ENCODE measurements around the gene POLH. TPM values are rescaled to one million over a fixed set of nuclear protein-coding genes. Genes with fewer than 3 reads are reported as not detected.
"Not testable (repeated sequence)": the region's sequence is repeated elsewhere in the genome, so short reads cannot be mapped to it uniquely, and the experiment has no call there.

POLH gene
- total RNA-seq, 2 experiments from 2014 or later: 65.4 to 91.4 TPM

DNA sequence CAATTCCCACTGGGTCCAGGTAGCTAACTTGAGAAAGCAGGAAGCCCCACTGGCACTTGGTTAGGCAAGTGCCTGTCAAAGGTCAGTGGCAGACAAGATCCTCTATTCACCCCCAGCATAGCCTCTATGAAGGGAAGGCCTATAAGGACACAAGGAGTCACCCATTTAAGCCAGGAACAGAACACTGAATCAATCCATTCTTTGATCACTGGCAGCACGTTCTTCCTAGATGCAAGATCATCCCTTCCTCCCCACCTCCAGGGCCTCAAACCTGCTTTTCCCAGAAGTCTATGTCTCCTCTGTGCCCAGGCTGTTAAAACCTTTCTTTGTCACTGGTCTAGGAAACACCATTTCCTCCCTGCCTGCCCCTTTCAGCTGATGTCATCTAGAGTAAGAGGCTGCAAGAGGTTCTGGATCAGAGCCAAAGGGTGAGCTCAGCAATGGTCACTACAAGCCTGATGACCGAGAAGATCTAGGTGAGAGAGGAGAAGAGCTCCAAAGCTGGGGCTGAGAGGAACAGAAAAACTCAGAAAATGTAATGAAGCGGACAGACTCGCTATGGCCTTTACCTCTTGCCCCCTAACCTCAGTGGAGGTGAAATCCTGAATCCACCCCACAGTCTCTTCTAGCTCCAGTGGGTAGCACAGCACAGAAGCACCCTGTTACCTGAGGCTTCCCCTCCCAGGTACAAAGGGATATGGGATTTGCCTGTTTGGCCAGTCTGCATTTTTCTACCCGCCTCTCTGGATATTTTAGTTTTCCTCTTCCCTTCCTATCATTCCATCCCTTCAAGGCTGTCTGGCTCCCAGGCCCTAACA is 51.2 kb downstream of the POLH start:
- Mint-ChIP-seq H3K36me3 (peaks cover 44% of the 10 kb centered on the region), H3K4me1 (peaks cover 43% of the 10 kb centered on the region), H3K27me3 (no peaks in the 10 kb centered on the region), H3K27ac (peak overlapping the region; percentile 71), H3K9me3 (ENCODE audit: low read depth) (no peaks in the 10 kb centered on the region), H3K4me3 (peak overlapping the region; percentile 100)
- DNase-seq: peak; percentile 61
- no peak for ATAC-seq
- CTCF ChIA-PET: interaction anchor here (1.0 kb wide), 1 partner anchor 52 kb away, joined by 3 read pairs; the partner anchor contains the start of genes POLH and XPO5

DNA sequence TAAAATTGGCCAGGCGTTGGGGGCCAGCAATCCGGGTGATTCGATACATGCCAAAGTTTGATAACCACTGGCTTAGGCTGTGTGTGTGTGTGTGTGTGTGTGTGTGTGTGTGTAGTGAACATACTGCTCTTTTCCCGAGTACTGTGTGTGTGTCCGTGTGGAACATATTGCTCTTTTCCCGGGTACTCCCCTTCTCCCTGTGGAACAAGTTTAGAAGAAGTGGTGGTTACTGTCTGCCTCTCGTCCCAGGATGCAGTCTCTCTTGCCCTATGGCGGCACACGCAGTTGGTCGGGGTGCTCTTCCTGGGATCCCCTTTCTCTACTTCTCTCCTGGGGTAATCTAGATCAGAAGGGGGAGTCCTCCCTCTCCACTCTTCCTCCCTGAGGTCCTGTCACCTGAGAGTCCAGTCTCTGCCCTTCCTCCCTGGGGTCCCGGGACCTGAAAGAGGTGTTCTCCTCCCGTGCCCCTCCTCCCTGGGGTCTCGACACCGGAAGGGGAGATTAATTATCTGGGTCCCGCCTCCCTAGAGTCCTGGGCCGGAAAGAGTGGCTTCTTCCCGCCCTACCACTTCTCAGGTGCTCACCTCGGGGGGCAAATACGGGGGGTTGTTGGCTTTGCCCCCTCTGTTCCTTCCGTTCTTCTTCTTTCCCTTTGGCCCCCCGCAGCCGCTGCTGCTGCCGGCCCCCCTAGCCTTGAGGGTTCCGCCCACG is 52.6 kb downstream of the POLH start:
- Mint-ChIP-seq H3K27me3 (no peaks in the 10 kb centered on the region), H3K9me3 (ENCODE audit: low read depth) (no peaks in the 10 kb centered on the region), H3K4me3 (peak overlapping the region; percentile 100), H3K27ac (peak overlapping the region; percentile 99), H3K4me1 (peaks cover 43% of the 10 kb centered on the region), H3K36me3 (peaks cover 35% of the 10 kb centered on the region)
- CTCF ChIA-PET: interaction anchor here (0.8 to 1.7 kb wide), 5 partner anchors 34 to 623 kb away, joined by 3 to 5 read pairs (median 3); partner anchors contain the start of gene DNPH1
- ATAC-seq (peak; percentile 28), DNase-seq (peak; percentile 81)

DNA sequence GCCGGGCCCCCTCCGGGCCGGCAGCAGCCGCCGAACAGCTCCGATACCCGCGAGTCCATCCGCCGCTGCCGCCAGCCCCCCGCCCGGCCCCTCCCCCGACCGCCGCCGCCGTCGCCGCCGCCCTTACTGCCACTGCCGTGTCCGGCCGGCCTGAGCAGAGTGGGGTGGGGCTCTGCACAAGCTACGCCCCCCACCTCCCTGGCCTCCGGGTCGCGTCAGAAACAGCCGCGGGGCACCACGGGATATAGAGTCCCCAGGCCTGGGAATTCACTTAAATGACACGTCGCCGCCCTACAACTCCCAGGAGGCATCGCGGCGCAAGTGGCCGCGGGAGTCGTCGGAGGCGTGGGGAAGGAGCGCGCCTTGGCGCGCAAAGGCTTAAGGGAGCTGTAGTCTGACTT is 53.1 kb downstream of the POLH start, which contains the start of gene GTPBP2:
GTPBP2 (minus strand) TSS at position 161 of the 401 bp plus-strand sequence; CDS start at position 59, 102 bp downstream.
- peak; percentile 84 for ATAC-seq
- Mint-ChIP-seq H3K27ac (peak within 1 kb of the TSS; percentile 99), H3K27me3 (no peaks in the 10 kb centered on the region), H3K36me3 (peaks cover 33% of the 10 kb centered on the region), H3K4me1 (peaks cover 46% of the 10 kb centered on the region), H3K9me3 (ENCODE audit: low read depth) (no peaks in the 10 kb centered on the region), H3K4me3 (peak within 1 kb of the TSS; percentile 100)
- DNase-seq: peak; percentile 99
- CTCF ChIA-PET: interaction anchor here (0.7 to 1.7 kb wide), 10 partner anchors 9 to 622 kb away, joined by 3 to 8 read pairs (median 3); partner anchors contain the start of genes DNPH1 and VEGFA

DNA sequence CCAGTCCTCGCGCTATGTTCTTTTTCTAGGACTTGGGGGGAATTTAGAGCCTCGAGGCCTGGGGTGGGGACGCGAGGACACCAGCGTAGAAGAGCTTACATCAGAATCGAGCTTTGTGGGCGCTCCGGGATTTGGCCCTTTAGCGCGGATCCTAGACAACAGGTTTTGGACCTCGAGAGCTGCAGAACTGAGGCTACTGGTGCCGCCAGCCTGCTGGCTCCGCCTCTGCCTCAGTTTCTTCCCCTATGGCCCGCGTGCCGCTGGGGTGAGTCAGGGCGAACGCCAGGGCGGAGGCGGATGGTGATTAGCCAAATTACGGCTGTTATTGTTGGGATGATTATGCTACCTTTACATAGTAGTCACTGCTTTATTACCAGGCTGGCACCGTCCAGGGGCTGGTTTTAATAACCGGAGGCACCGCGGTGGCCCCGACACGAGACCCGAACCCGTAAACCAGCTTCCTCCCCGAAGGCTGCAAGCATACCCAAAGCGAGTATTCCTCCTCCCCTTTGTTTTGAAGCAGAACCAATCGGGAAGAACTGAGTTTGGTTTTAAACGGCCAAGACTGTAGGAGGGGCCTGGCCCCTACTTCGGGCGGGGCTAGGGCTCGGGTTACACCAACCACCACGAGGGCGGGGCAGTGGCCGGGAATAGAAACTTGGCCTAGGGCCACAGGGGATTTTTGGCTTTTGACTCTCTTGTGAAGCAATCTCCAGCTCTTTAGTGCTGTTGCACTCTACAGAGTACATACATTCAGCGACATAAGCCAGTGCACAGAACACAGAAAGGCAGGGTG is 53.7 kb downstream of the POLH start:
- peak overlapping the region; percentile 99 for H3K27ac Mint-ChIP-seq
- H3K36me3 Mint-ChIP-seq: peaks cover 29% of the 10 kb centered on the region
- peak; percentile 97 for DNase-seq
- peak overlapping the region; percentile 100 for H3K4me3 Mint-ChIP-seq
- peak; percentile 75 for ATAC-seq
- H3K27me3 Mint-ChIP-seq: no peaks in the 10 kb centered on the region
- peaks cover 46% of the 10 kb centered on the region for H3K4me1 Mint-ChIP-seq
- no peaks in the 10 kb centered on the region for H3K9me3 Mint-ChIP-seq (ENCODE audit: low read depth)
- CTCF ChIA-PET: interaction anchor here (0.6 to 1.7 kb wide), 11 partner anchors 10 to 622 kb away, joined by 3 to 8 read pairs (median 3); partner anchors contain the start of genes DNPH1 and VEGFA

DNA sequence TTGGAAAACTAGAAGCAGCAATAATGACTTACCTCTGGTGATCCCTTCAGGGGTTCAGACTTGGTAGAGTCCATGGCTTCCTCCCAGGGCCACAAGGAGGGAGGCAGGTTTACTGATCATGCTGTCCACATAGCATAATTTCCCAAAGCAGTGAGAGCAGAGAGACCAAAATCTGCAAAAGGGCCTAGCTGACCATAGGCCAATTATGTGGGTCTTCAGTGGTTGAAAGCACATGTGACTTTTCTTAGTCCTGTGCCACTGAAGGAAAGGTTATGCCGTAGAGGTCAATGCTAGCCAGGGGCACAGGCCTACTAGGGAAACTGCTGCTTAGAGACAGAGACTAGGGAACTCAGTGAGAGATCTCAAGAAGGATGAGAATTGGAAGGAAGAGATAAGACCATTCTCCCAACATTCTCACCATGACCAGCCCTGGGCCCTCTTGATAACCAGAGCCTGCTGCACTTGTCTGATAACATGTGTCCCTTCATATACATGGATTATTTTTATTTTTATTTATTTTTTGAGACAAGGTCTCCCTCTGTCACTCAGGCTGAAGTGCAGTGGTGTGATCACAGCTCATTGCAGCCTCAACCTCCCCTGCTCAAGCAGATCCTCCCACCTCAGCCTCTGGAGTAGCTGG is 55.1 kb downstream of the POLH start:
- Mint-ChIP-seq H3K27me3 (no peaks in the 10 kb centered on the region), H3K36me3 (peaks cover 23% of the 10 kb centered on the region), H3K4me1 (peaks cover 50% of the 10 kb centered on the region), H3K9me3 (ENCODE audit: low read depth) (no peaks in the 10 kb centered on the region), H3K27ac (peak overlapping the region; percentile 99), H3K4me3 (peak overlapping the region; percentile 46)
- CTCF ChIA-PET: interaction anchor here (0.9 kb wide), 1 partner anchor 35 kb away, joined by 3 read pairs; no protein-coding TSS in a partner anchor
- ATAC-seq (no peak), DNase-seq (no peak)

DNA sequence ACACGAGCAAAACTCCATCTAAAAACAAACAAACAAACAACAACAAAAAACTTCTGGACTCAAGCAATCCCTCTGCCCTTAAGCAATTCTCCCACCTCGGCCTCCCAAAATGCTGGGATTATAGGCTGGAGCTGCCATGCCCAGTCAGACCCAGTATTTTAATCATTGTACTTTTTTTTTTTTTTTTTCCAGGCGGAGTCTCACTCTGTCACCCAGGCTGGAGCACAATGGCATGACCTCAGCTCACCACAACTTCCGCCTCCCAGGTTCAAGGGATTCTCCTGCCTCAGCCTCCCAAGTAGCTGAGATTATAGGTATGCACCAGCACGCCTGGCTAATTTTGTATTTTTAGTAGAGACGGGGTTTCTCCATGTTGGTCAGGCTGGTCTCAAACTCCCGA is 57.0 kb downstream of the POLH start:
- CTCF ChIA-PET: not testable (repeated sequence)

DNA sequence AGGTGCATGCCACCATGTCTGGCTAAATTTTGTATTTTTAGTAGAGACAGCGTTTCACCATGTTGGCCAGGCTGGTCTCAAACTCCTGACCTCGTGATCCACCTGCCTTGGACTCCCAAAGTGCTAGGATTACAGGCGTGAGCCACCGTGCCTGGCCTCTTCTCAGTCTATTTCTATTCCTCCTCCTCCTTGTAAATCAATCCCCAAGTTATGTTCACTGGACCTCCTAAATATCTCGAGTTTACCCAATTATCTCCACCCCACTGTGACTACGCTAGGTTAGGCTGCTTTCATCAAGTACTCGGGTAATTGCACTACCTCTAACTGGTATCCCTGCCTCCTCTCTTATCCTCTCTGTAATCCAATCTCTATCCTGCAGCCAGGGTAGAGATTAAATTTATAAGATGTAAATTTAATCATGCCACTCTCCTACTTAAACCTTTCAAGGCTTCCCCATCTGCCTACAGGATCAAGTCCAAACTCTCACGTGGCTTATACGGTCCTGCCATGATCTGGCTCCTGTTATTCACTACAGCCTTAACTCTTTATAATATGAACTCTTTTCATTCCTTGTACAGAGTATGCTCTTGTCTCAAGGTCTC is 58.8 kb downstream of the POLH start:
- ATAC-seq (no peak), DNase-seq (no peak)
- peaks cover 53% of the 10 kb centered on the region for H3K4me1 Mint-ChIP-seq
- peak overlapping the region; percentile 94 for H3K27ac Mint-ChIP-seq
- CTCF ChIA-PET: interaction anchor here (1.1 to 1.3 kb wide), 2 partner anchors 11 to 33 kb away, joined by 3 to 5 read pairs; no protein-coding TSS in a partner anchor
- H3K36me3 Mint-ChIP-seq: peaks cover 31% of the 10 kb centered on the region
- no peaks in the 10 kb centered on the region for H3K27me3 Mint-ChIP-seq
- no peaks in the 10 kb centered on the region for H3K9me3 Mint-ChIP-seq (ENCODE audit: low read depth)
- H3K4me3 Mint-ChIP-seq: peak overlapping the region; percentile 96

More for the DNA sequence above, 57.0 kb downstream of the POLH start:
- not testable (repeated sequence) for DNase-seq; H3K27ac Mint-ChIP-seq; H3K9me3 Mint-ChIP-seq (ENCODE audit: low read depth); H3K27me3 Mint-ChIP-seq; ATAC-seq; H3K4me3 Mint-ChIP-seq
- peaks cover 47% of the 10 kb centered on the region for H3K4me1 Mint-ChIP-seq
- H3K36me3 Mint-ChIP-seq: peaks cover 22% of the 10 kb centered on the region

DNA sequence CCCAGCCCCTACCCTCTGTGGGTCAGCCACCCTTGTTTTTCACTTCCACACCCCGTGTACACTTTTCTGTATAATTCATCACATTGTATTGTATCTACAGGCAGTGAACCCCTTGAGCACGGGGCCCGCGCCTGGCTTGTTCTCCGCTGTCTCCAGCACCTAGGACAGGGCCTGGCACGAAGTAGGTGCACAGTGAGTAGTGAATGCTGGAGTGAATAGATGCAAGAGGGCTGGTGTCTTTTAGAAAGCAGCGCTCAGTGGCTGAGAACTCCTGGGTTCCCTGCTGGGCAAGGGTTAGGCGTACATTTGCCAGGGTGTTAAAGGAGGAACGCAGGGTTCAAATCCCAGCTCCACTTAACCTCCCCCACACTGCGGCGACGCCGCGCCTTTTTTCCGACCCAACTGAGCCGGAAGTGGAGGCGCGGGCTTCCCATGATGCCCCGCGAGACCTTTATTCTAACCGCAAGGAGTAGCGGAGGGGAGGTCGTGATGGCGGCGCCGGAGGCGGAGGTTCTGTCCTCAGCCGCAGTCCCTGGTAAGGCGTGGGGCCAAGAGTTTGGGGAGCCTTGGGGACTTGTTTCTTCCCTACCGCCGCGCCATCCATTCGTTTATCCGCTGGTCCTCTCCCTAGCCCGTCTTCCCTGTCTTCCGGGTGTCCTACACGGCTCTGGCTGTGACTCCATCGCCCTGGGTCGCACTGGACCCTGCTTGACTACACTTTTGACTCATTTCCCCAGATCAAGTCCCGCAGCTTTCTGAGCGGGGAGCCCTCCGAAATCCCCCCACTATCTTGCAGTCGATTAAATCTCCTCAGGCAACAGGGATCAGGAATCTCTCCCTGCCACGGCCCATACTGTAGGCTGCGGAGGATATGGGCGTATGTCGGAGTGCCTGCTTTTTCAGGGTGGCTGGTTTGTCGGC is 59.7 kb downstream of the POLH start, which contains the start of gene MAD2L1BP:
MAD2L1BP (plus strand) TSS at position 454 of the 921 bp plus-strand sequence; CDS start at position 490, 36 bp downstream.
- H3K9me3 Mint-ChIP-seq (ENCODE audit: low read depth): no peaks in the 10 kb centered on the region
- peaks cover 37% of the 10 kb centered on the region for H3K36me3 Mint-ChIP-seq
- peak within 1 kb of the TSS; percentile 94 for H3K27ac Mint-ChIP-seq
- peak within 1 kb of the TSS; percentile 96 for H3K4me3 Mint-ChIP-seq
- no peaks in the 10 kb centered on the region for H3K27me3 Mint-ChIP-seq
- DNase-seq: peak; percentile 92
- CTCF ChIA-PET: interaction anchor here (1.1 to 1.4 kb wide), 3 partner anchors 10 to 32 kb away, joined by 3 to 5 read pairs (median 4); no protein-coding TSS in a partner anchor
- peaks cover 55% of the 10 kb centered on the region for H3K4me1 Mint-ChIP-seq
- ATAC-seq: peak; percentile 86

DNA sequence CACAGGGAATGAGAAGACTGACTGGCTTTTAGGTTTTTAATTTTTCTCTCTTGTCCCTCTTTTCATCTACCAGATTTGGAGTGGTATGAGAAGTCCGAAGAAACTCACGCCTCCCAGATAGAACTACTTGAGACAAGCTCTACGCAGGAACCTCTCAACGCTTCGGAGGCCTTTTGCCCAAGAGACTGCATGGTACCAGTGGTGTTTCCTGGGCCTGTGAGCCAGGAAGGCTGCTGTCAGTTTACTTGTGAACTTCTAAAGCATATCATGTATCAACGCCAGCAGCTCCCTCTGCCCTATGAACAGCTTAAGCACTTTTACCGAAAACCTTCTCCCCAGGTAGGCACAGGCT is 60.3 kb downstream of the POLH start:
- Mint-ChIP-seq H3K27me3 (no peaks in the 10 kb centered on the region), H3K4me1 (peaks cover 50% of the 10 kb centered on the region), H3K36me3 (peaks cover 38% of the 10 kb centered on the region), H3K4me3 (peak overlapping the region; percentile 96), H3K9me3 (ENCODE audit: low read depth) (no peaks in the 10 kb centered on the region), H3K27ac (peak overlapping the region; percentile 94)
- ATAC-seq: peak; percentile 13
- CTCF ChIA-PET: interaction anchor here (0.7 to 1.4 kb wide), 3 partner anchors 9 to 32 kb away, joined by 3 to 5 read pairs (median 4); no protein-coding TSS in a partner anchor
- no peak for DNase-seq

DNA sequence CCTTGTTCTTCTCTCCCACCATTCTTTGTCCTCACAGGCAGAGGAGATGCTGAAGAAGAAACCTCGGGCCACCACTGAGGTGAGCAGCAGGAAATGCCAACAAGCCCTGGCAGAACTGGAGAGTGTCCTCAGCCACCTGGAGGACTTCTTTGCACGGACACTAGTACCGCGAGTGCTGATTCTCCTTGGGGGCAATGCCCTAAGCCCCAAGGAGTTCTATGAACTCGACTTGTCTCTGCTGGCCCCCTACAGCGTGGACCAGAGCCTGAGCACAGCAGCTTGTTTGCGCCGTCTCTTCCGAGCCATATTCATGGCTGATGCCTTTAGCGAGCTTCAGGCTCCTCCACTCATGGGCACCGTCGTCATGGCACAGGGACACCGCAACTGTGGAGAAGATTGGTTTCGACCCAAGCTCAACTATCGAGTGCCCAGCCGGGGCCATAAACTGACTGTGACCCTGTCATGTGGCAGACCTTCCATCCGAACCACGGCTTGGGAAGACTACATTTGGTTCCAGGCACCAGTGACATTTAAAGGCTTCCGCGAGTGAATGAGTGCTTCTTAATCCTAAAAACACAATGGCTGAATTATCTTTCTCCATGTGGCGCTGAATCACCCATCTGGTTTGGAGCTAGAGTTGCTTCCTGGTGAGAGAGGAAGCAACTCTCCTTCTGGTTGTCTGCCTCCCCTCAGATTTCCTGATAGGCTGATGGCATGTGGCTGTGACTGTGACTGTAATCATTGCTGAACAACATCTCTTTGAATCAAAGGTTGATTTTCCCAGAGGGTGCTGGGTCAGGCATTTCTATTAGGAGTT is 64.2 kb downstream of the POLH start:
- Mint-ChIP-seq H3K36me3 (peaks cover 40% of the 10 kb centered on the region), H3K27me3 (no peaks in the 10 kb centered on the region), H3K4me1 (peaks cover 44% of the 10 kb centered on the region), H3K27ac (no peak overlapping the region), H3K9me3 (ENCODE audit: low read depth) (no peaks in the 10 kb centered on the region), H3K4me3 (no peak overlapping the region)
- no peak for ATAC-seq
- CTCF ChIA-PET: no interaction called here
- no peak for DNase-seq

Data from activated CD8-positive, alpha-beta memory T cell treated with anti-CD3 and anti-CD28 coated beads, Interleukin-2, amount 10 ng/mL, durations not matched to agents 7 days and 5 days (primary cell).